NOMO-1 treated with DMSO at 0.1 percent for 48 hours (cell line): ENCODE measurements around the gene CAPRIN1.

ENCODE experiments used
- DNase-seq: peaks from one replicate; lab custom pipeline; 2025; ENCODE audit not compliant: unreplicated experiment; lab: John Stamatoyannopoulos, UW

CAPRIN1 gene

GRCh38 chr11:34051349-34052035, at the start of gene CAPRIN1:
TSS of gene CAPRIN1 (plus strand) at chr11:34051731. CDS start at chr11:34052421, 690 bp downstream.
- DNase-seq = peak; percentile 88

- no peak for DNase-seq
Measured at GRCh38 chr11:34002420-34002819, 49.1 kb upstream of the CAPRIN1 start.

GRCh38 chr11:34004236-34004635, 47.3 kb upstream of the CAPRIN1 start:
- DNase-seq = no peak

GRCh38 chr11:34006876-34007275, 44.7 kb upstream of the CAPRIN1 start:
- DNase-seq = no peak

- no peak for DNase-seq
Measured at GRCh38 chr11:34012734-34013133, 38.8 kb upstream of the CAPRIN1 start.

- DNase-seq = no peak
Measured at GRCh38 chr11:34013898-34014571, 37.5 kb upstream of the CAPRIN1 start.

- DNase-seq = no peak
Measured at GRCh38 chr11:34021977-34022735, 29.4 kb upstream of the CAPRIN1 start.

- no peak for DNase-seq
Measured at GRCh38 chr11:34026432-34026831, 25.1 kb upstream of the CAPRIN1 start.

GRCh38 chr11:34027516-34028408, 23.8 kb upstream of the CAPRIN1 start:
- DNase-seq = no peak

GRCh38 chr11:34028425-34028824, 23.1 kb upstream of the CAPRIN1 start:
- no peak for DNase-seq

GRCh38 chr11:34029176-34029575, 22.4 kb upstream of the CAPRIN1 start:
- no peak for DNase-seq

GRCh38 chr11:34030382-34030781, 21.1 kb upstream of the CAPRIN1 start:
- no peak for DNase-seq

GRCh38 chr11:34033399-34033798, 18.1 kb upstream of the CAPRIN1 start:
- DNase-seq = no peak

GRCh38 chr11:34034053-34034452, 17.5 kb upstream of the CAPRIN1 start:
- DNase-seq = no peak

GRCh38 chr11:34036456-34036855, 15.1 kb upstream of the CAPRIN1 start:
- DNase-seq = no peak

GRCh38 chr11:34037016-34037415, 14.5 kb upstream of the CAPRIN1 start:
- DNase-seq = peak; percentile 68

GRCh38 chr11:34040571-34040970, 11.0 kb upstream of the CAPRIN1 start:
- DNase-seq = no peak

- peak; percentile 89 for DNase-seq
Measured at GRCh38 chr11:34044664-34045485, 6.7 kb upstream of the CAPRIN1 start.

- DNase-seq = peak; percentile 21
Measured at GRCh38 chr11:34049028-34049427, 2.5 kb upstream of the CAPRIN1 start.
